Stimulated activated CD4-positive, alpha-beta T cell treated with anti-CD3 and anti-CD28 coated beads, Interleukin-4, amount 100 ng/mL, for 24 hours (primary cell): ENCODE data around the gene FIBCD1.
"Not testable (repeated sequence)": the region's sequence is repeated elsewhere in the genome, so short reads cannot be mapped to it uniquely, and the experiment has no call there.

ENCODE experiments used
- DNase-seq: peaks from one replicate; pipeline ENCODE4 v3.0.0-alpha.2; 2020

Gene FIBCD1

DNA sequence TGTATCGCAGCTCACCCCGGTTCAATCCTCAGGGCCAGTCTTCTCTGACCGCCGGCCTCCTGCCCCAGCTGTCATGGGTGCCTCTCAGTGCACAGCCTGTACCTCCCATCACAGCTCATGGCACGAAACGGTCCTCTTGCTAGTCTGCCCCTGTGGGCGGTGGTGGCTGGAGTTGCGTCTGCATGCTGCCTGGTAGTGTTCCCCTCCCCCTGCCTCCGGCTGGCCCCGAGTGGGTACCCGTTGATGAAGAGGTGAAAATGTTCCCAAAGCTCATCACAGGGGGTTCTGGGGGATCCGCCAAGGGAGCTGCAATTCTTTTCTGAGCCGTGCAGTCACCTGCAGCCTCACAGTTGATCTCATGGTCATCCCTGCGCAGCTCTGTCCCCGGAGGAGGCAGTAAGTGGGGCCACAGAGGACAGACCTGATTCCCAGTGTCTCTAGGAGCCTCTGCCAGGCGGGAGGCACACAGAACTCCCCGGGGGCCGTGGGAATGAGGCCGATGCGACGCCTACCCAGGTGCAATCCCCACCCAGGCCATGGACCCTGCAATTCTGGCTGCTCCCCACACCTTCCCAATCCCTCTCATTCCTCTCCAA is 34.7 kb upstream of the FIBCD1 start:
- no peak for DNase-seq

DNA sequence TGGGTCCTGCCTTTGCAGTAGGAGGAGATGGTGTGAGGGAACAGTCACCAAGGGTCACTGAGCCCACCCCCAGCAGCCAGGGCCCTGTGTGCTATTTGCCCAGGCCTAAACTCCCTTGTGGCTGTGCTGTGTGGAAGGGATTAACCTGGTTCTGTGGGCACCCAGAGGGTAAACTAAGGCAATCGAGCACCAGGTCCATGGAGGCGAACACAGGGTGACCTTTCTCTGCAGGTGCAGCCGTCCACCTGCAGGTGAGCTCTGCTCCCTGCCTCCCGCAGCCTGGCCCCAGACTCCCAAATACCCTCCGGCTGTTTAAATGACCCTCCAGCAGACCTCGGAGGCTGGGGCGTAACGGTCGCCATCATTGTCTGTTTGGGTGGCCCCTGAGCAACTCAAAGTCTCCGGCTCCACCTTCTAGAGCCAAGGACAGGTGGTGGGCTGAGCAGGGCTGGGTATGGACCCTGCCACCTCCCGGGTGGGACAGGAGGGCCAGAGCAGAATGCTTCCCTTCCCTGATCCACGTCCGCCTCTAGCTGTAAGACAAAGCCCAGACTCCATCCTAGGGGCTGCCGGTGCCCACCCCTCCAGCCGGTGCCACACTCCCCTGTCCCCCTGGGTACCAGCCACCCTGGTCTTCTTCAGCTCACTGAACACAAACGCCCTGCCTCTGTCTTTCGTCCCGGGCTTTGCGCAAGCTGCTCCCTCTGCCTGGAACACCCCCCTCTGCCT is 34.1 kb upstream of the FIBCD1 start:
- DNase-seq = no peak

DNA sequence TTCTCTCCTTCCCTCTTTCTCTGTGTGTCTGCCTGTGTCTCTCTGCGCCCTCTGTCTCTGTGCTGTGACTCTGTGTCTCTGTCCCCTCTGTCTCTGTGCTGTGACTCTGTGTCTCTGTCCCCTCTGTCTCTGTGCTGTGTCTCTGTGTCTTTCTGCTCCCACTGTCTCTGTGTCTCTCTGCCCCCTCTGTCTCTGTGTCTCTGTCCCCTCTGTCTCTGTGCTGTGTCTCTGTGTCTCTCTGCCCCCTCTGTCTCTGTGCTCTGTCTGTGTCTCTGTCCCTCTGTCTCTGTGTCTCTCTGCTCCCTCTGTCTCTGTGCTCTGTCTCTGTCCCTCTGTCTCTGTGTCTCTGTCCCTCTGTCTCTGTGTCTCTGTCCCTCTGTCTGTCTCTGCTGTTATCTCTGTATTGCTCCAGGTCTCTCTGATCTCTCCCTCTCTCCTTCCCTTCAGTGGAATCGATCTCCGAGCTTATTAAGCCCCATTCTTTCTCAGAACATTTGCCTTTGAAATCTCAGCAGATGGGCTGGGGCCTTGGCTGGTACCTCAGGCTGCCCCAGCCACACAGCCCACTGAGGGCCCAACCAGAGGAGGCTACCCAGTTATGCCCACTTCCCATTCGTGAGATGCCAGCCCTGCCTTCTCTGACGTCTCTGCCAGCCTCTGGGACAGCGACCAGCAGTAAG is 33.4 kb upstream of the FIBCD1 start:
- no peak for DNase-seq

DNA sequence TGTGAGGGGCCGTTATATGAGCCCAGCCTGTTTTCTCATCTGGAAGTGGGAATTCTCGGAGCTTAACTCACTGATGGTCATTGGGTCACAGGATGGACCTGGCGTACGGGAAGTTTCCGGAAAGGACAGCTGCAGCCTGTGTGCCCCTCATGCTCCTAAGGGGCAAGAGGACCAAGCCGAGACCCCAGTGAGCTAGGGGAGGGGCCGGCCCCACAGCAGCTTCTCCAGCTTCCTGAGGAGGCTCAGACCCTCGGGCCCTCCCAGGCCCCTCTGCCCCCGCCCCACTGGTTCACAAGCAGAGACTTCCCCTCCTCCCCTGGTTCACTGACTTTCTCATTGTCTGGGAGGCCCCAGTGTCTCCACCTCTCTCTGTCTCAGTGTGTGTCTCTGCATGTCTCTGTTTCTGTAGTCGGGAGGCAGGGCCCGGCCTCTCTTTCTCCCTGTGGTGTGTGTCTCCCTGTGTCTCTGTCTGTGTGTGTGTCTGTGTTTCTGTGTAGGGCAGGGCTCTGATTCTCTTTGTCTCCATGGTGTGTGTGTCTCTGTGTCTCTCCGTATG is 32.3 kb upstream of the FIBCD1 start:
- DNase-seq = no peak

DNA sequence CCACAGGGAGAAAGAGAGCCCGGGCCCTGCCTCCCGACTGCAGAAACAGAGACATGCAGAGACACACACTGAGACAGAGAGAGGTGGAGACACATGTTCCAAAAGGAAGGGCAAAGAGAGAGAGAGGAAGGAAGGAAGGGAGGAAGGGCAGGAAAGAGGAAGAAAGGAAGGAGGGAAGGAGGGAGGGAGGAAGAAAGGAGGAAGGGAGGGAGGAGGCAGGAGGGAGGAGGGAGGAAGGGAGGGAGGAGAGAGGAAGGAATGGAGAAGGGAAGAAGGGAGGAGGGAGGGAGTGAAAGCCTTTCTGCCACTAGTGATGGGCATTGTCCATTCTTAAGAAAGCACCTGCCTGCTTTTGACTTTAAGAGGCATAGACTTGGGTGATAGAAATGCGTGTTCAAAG is 31.8 kb upstream of the FIBCD1 start:
- DNase-seq = no peak

DNA sequence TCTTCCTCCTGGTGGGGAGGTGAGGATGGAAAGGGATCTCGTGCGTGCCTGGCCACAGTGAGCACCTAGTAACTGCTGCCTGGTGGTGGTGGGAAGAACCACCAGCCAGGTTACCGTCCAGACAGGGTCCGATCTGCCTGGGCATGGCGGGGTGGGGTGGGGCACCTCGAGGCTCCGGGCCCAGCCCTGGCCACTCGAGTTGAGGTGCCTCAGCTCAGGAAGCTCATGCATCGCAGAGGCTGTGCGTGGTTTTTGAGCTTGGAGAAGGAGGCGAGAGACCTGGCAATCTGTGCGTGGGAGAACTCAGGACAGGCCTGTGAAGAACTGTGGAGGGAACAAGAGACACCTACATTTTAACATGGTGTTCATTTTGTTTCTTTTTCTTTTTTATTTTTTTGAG is 31.0 kb upstream of the FIBCD1 start:
- DNase-seq = no peak

DNA sequence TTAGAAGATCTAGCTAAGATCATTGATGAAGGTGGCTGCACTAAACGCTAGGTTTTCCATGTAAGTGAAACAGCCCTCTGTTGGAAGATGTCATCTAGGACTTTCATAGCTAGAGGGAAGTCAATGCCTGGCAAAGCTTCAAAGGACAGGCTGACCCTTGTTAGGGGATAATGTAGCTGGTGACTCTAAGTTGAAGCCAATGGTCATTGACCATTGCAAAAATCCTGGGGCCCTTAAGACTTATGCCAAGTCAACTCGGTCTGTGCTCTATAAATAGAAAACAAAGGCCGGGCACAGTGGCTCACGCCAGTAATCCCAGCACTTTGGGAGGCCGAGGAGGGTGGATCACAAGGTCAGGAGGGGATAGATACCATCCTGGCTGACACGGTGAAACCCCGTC is 26.6 kb upstream of the FIBCD1 start:
- DNase-seq = no peak

DNA sequence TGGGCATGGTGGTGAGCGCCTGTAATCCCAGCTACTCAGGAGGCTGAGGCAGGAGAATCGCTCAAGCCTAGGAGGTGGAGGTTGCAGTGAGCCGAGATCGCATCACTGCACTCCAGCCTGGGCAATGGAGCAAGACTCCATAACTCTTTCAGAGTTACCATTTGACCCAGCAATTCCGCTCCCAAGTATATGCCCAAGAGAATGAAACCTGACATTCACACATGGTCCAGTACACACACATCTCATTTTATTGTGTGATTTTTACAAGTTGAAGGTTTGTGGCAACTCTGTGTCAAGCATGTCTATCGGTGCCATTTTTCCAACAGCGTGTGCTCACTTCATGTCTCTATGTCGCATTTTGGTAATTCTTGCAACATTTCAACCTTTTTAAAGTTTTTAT is 24.9 kb upstream of the FIBCD1 start:
- no peak for DNase-seq

DNA sequence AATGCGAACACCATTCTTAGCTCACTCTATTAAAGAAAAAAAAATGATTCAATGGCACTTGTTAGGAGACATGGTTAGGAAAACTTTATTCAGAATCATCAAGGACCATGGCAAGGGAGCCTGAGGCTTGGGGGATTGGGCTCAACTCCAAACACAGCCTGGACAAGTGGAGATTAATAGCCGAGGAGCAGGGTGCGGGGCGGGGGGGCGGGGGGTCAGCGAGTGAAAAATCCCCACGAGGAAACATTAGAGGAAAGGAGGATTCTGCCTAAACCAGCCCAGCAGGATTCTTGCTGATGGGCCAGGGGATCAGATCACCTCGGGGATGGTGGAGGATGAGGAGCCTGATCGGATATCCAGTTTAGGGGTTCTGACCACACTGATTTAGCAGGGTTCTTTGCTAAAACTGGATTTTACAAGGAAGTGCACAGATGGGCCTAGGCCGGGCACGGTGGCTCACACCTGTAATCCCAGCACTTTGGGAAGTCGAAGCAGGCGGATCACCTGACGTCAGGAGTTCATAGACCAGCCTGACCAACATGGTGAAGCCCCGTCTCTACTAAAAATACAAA is 24.4 kb upstream of the FIBCD1 start:
- no peak for DNase-seq

DNA sequence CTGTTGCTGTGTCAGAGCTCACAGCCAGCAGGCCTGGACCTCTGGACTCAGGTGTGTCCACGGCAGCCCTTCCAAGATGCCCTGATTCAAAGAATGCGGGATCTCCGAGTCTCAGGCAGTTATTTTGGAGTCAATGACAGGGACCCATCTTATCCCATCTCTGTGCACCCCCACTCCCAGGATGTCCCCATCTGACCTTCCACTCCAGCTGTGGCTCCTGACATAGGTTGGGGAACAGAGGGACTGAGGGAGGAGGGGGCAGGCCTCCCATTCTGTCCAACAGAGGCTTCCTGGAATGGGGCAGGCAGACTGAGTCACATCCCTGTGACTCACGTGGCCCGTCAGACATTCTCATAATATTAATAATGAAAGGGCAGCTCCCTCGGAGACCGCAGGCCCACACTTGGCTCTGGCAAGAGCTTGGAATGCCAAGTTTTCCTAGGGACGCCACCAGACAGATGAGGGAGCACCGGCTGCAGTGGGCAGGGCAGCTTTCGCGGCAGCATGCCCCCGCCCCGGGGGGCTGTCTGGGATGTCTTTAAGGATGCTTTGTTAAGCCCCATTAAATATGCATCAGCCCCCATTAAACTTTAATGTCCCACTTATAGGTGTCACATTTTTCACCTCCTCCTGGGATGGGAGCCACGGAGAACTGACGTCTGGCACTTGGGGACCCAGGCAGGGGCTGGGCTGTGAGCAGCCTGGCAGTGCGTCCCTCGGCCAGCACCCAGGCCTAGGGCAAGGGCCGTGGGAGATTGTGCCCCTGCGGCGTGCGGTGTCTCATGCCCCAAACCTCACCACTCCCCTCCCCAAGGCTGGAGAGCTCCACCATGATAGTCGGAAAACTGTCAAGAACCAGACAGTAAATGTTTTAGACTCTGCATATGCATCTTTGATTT is 23.6 kb upstream of the FIBCD1 start:
- DNase-seq = no peak

DNA sequence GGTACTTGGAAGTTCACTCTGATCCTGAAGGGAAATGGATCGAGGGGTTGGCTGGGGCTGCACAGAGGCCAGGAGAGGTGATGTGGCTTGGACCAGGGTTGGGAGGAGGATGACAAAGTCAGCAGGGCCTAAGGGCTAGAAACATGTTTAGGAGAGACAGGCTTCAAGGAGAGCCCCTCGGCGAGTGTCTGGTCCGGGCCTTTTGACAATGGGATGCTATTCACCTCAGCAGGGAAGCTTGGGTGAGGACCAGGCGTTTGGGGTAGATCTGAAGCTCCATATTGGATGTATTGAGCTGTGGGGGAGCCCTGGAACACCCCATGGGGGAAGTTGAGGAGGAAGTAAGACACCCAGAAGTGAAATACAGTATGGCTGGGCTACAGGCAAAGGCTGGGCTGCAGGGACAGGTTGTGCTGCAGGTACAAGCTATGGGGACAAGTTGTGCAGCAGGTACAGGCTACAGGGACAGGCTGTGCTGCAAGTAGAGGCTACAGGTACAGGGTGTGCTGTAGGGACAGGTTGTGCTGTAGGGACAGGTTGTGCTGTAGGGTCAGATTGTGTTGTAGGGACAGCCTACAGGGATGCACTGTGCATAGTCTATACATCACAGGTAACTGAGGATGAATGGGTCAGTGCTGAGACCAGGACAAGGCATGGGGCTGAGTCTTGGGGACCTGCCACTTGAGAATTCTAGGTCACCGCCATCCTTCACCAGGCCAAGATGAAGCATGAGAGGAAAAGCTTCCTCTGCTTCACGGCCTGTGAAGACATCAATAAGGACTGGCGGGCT is 22.7 kb upstream of the FIBCD1 start:
- DNase-seq = no peak

DNA sequence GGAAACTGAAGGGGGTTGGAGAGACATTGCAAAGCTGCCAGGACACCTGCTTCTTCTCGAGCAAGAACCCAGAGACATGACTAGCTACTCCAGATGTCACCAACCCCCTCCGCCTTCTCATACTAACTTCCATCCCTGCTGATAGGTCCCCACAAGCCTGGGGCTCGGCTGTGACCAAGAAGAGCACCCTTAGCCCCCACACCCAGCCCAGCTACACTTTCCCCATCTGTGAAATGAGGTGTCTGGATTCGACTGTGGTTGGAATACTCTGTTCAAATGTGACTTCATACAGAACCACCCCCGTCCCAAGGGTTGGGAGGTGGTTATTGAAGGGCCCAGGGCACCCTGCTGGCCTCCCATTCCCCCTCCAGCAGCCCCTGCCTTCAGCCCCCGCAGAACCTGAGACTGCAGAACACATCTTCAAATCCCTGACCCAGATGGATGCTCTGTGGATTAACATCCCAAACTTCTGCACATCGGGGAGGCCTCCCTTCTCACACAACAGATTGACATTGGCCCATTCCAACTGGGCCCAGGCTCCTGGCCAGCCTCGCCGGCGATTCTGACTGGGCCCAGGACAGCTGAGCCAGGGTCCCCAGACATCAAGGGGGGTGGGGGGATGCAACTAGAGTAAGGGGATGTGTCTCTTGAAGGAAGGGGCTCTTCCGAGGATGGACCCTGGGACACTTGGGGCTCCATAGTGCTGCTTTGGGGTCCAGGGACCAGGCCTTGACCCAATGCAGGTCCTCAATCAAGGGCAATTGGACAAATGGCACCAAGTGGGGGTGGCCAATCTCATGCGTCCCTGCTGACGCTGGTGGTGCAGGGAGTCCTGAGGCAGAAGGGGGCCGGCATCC is 21.7 kb upstream of the FIBCD1 start:
- no peak for DNase-seq

DNA sequence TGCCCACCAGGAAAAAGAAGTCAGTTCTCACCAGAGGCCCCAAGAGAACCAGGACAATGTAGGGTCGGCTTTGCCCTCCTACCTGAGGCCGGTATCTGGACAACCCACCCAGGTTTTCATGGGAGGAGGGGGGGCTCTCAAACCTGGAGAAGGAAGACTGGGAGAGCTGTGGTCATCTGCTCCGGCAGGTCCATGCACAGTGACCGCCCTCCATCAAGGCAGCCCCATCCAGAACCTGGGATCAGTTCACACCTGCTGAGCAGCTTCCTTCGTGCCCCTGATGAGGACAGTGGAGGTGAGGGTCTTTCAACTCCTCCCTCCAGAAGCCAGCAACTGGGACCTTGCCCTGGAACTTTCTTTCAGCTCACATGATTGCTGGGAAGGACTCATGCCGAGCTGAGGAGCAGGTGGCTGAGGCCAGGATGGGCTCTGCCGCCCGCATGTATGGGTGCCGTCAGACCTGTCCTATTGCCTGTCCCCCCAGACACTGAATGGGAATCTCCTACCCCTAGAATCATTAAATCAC is 20.8 kb upstream of the FIBCD1 start:
- DNase-seq = no peak

DNA sequence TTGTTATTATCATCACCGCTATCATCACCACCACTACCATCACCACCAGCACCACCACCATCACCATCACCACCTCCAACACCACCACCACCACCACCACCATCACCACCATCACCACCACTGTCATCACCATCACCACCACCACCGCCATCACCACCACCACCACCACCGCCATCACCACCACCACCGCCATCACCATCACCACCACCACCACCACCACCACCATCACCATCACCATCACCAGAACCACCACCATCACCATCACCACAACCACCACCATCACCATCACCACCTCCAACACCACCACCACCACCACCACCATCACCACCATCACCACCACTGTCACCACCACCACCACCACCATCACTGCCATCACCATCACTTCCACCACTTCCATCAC is 19.5 kb upstream of the FIBCD1 start:
- not testable (repeated sequence) for DNase-seq

DNA sequence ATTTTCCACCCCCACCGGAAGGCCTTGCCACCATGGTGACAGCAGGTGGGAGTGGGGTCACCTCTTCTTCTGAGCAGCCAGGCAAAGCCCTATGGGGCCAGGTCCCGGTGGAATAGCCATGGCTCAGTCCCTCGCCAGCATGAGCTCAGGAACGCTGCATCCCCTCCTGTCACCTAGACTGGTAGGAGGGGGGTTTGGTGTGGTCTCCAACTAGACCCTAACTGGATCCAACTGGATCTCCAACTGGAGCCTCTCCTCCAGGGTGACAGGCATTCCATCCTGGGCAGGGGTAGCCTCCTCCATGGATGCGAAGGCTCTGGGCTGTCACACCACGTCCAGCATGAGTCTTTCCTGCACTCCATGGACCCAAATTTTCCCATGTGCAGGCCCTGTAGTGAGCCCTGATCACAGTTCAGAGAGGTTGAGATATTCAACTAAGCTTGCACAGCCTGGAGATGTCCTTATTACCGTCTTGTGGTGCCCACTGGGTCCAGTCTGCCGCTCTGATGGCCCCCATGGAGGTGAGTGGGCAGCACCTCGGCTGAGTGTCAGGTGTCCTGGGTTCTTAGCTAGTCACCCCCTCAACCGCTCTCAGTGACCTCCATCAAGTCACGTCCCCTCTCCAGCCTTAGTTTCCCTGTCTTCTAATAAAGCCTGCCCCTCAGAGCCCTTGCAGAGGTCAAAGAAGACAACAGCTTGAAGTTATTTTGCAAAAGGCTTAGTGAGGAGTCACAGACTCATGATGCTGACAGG is 18.6 kb upstream of the FIBCD1 start:
- no peak for DNase-seq

DNA sequence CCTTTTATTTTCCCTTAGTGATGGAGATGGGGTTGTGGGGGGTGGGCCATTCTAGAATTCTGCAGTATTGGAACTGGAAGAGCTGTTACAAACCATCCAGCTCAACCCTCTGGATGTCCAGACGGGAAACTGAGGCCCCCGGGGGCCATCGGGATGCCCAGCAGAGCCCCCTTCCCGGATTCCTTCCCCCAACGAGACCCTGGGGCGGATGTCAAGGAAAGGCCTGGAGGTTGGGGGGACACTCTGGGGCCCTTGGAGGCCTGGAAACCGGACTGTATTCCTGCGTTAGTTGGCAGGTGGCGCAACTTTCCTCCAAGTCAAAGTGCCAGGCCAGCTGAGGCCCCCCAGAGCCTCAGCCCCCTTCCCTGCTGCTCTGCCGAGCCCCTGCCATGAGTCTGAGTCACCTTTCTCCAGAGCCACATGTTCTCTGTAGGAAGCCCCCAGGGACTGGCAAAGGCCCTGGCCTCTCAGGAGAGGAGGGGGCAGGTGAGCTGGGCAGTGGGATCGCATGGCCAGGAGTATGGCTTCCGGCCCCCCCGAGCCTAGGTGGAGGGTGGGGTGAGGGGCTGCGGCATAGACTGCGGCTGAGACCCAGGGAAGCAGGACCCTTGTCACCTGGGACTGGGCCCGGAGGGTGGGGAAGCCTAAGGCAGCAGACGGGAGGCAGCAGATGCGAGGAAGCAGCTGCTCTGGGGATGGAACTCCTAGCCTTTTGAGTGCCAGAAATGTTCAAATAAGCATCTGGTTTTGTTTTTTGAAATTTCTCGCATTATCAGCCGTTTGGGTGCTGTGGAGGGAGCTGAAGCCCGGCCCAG is 17.8 kb upstream of the FIBCD1 start:
- no peak for DNase-seq

DNA sequence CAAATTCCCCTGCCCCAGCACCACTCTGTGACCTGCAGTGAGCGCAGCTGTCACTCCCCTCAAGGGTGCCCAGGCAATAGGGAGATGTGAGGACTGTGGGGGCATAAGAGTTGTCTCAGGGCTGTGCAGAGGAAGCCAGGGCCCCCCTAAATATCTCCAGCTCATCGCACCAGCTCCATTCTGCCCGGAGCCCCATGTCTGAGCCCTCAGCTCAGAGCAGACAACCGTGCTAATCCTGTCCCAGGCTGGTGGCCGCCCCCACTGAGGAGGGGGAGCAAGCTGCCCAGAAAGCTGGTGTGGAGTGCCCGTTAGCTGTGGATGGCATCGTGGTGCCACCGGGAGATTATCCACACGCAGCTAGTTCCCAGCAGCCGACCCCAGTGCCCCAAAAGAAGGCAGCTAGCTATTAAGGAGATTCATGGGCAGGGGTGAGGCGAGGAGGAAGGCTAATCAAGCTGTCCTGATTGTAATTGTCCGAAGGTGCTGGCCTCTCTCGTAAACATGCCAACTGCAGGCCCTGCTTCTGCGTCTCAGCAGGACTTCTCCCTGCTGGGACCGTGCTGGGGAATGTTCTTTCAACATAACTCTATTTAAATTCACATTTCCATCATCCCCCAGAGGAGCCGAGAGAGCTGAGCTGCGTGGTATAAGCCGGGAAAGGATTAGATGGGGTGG is 17.0 kb upstream of the FIBCD1 start:
- DNase-seq = no peak

DNA sequence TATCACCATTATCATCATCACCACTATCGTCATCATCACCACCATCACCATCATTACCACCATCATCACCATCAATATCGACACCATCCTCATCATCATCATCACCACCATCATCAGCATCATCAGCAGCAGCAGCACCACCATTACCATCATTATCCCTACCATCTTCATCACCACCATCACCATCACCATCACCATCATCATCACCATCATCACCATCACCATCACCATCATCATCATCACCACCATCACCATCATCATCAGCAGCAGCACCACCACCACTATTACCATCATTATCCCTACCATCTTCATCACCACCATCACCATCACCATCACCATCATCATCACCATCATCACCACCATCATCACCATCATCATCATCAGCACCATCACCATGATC is 15.9 kb upstream of the FIBCD1 start:
- DNase-seq = not testable (repeated sequence)
